GF-D8 (cell line): ENCODE data around the gene CERS1.

Source experiments
- DNase-seq: peaks from one replicate; lab custom pipeline; 2025; lab: John Stamatoyannopoulos, UW

Gene CERS1

GRCh38 chr19:18898607-18899408 is 2.9 kb upstream of the CERS1 start:
- no peak for DNase-seq

GRCh38 chr19:18898081-18898606 is 2.2 kb upstream of the CERS1 start:
- DNase-seq, result no peak

DNA sequence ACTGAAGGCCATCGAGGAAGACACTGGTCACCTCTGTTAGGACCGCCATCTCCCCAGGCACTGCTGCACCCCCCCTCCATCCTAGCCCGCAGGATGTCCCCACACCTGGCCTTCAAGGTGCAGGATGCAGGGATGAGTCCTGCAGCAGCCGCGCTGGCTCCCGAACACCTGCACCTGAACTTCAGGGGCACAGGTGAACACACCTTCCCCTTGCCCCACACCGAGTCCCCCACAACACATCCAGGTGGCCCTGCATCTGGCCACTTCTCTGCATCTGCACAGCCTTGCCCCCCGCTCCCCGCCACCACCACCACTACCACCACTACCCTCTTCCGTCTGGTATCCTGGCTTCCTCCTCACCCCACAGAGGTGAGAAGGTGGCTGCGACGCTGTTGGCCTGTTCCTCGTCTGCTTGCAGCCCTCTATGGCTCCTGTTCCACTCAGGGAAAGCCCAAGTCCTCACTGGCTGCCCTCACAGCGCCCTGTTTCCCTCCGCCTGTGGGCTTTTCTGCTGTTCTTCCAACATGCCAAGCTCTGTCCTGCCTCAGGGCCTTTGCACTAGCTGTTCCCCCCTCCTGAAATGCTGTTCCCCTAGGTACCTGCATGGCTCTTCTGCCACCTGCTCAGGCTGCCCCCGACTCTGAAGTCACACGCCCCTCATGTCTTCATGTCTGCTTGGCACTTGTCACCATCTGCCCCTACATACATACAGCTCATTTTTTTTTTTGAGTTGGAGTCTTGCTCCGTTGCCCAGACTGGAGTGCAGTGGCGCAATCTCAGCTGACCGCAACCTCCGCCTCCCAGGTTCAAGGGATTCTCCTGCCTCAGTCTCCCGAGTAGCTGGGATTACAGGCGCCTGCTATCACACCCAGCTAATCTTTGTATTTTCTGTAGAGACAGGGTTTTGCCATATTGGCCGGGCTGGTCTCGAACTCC is 1.4 kb upstream of the CERS1 start:
- DNase-seq, result no peak

DNA sequence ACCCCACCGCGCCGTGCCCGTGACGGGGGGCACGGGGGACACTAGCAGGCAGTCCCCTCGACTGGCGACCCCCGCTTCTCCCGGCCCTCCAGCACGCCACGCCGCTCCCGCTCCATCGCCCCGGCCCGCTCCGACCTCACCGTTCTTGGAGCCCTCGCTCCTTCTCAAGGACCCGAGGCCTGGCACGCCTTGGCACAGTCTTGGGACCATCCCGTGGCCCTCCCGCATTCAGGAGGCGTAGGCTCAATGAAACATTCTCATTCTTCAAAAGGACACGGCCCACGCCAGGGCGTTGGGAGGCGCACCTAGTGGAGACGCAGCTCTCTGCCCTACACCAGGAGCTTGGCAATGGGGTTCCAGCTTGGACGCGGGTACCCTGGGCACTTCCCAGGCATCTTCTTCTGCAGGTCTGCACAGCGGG is 473 bp upstream of the CERS1 start:
- DNase-seq, result no peak

GRCh38 chr19:18895038-18895823 is 727 bp downstream of the CERS1 start:
- DNase-seq, result peak; percentile 17

DNA sequence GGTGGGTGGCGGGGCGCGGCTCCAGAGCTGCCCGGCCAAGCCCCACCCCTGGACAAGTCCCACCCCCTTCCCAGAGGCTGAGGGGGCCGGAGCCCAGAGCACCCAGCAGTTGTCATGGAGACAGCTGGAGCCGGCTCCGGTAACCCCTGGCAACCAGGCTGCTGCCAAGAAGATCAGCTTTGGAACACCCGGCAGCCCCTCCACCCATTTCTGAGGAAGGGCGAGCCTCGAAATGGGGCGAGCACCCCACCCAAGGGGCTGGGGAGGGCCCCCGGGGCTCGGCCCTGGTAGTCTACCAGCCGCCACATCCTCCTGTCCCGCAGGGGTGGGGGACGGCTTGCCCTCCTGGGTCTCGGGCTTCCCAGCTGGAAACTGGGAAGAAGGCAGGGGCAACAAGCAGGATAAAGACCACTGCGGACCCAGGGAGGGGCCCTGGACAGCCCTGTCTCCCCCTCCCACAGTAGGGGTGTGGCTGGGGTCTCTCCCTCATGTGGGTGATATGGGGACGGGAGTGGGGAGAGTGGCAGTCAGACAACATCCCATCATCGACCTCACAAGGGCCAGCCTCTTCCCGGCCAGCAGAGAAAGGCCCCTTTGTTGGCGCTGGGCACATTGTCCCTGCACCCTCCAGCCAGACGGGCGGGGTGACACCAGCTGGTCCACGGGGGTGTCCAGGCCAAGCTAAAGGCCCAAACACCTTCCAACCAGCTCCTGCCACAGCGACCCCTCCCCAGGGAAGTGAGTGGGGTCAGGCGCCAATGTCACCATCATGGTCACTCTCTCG is 1.5 kb downstream of the CERS1 start:
- DNase-seq, result no peak

DNA sequence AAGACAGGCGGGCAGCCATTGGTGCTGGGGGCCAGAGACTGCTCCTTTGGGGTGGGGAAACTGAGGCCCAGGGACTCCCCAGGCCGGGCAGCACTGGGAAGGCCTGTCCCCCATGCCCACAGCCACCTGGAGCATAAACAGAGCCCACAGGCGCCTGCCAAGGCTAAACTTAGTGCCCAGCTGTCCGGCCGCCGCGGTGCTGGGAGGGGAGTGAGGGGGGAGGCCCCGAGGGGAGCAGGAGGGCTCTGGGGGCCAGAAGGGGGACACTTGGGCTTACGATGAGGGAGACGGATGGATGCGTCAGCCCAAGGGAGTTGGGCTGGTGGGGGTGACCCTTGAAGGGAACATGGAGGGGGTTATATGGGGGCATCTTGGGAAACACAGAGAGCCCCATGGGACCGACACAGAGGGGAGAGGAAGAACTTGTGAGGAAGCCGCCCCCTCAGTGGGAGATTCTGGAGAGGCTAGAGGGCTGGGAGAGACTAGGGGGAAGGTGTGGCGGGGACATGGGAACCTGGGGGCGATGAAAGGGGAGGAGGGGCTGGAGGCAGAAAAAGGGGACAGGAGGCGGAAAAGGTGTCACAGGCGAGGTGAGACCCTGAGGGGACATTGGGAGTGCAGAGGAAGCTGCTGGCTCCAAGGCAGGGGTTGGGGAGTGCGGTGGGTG is 2.2 kb downstream of the CERS1 start:
- no peak for DNase-seq

DNA sequence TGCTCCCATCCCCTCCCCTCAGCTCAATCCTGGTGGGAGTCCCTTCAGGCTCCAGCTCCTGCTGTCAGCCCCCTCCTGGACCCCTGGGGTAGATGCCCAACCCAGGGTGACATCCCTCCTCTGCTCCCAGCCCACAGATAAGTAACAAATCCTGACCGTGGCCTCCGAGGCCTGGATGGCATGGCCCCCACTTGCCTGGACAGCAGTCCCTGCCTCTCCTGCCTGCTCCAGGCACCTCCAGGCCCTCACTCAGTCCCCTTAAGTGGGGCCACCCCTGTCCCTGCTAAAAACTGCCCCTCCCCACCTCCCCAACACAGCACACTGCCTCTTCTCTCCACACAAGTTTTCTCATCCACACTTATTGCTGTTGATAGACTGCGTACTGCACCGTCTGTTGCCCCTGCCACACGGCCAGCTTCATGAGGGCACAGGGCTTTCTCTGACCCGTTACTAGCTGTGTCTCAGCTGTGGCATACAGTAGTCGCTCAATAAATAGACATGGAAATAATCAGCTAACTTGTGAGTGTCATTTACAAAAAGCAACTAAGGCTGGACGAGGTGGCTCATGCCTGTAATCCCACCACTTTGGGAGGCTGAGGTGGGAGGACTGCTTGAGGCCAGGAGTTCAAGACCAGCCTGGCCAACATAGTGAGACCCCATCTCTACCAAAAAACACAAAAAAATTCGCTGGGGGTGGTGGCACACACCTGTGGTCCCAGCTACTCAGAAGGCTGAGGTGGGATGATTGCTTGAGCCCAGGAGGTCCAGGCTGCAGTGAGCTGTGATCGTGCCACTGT is 5.8 kb downstream of the CERS1 start:
- DNase-seq, result no peak

DNA sequence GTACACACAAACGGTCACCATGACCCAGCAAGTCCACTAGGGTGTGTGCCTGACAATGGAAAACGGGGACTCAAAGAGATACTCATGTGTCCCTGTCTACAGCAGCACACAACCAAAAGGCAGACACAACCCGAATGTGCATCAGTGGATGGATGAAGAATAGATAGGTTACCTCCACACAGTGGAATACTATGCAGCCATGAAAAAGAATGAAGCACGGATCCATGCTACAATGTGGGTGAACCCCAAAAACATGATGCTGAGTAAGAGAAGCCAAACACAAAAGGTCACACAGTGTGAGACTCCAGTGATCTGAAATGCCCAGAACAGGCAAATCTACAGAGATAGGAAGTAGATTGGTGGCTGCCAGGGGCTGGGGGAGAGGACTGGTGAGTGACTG is 9.0 kb downstream of the CERS1 start:
- no peak for DNase-seq

DNA sequence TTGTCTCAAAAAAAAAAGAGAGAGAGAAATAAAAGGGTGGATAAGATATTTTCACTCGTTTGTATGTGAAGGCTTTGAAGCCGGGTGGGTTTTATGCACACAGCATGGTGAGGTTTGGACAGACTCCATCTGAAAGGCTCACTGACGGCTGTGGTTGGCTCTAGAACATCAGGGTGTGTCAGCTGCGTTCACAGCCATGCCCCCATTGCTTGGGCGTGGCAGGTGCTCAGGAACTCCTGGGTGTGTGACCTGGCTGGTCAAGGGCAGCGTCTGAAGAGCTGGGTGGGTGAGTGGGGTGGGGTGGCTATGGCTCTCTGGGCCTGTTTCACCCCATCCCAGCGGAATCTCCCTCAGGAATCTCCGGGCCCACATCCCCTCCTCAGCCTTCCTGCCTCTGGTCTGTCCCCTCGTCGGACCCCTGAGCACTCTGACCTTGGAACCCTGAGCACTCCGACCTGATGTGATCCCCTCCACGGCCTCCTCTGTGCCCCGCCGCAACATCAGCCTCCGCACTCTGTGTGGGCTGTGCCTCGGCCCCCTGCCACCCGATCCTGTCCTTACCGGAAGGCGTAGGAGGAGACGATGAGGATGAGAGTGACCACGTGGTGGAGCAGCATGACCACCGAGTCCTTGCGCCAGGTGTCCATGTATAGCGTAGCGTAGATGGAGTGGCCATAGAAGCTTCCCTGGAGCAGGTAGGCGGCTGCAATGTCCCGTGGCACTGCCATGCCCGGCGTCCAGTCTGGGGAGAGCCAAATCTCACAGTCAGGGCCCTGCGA is 12.2 kb downstream of the CERS1 start:
- no peak for DNase-seq

- DNase-seq, result no peak
These were observed 14.5 kb downstream of the CERS1 start for GRCh38 chr19:18881491-18881890.

DNA sequence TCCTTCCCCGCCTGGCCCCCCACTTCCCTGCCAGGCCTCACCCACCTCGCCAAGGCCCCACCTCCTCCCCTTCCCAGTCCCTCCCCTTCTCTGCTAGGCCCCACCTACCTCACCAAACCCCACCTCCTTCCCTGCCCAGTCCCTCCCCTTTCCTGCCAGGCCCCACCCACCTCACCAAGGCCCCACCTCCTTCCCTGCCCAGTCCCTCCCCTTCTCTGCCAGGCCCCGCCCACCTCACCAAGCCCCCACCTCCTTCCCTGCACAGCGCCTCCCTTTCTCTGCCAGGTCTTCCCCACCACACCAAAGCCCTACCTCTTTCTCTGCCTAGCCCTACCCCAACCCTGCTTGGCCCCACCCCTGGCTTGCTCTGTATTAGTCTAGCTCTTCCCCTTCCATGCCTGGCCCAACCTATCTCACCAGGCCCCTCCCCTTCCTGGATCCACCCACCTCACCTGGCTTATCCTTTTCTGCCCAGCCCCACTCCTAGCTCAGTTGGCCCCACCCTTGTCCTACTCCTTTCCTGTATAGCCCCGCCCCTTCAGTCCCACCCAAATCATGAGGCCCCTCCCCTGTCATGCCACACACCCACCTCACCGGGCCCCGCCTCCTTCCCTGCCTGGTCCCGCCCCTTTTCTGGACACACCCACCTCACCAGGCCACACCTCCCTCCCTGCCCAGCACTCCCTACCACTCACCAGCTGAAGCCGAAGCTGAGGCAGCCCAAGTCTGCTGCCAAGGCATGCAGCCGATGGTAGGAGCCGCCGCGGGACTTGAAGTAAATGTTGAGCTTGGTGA is 16.2 kb downstream of the CERS1 start:
- DNase-seq, result no peak

DNA sequence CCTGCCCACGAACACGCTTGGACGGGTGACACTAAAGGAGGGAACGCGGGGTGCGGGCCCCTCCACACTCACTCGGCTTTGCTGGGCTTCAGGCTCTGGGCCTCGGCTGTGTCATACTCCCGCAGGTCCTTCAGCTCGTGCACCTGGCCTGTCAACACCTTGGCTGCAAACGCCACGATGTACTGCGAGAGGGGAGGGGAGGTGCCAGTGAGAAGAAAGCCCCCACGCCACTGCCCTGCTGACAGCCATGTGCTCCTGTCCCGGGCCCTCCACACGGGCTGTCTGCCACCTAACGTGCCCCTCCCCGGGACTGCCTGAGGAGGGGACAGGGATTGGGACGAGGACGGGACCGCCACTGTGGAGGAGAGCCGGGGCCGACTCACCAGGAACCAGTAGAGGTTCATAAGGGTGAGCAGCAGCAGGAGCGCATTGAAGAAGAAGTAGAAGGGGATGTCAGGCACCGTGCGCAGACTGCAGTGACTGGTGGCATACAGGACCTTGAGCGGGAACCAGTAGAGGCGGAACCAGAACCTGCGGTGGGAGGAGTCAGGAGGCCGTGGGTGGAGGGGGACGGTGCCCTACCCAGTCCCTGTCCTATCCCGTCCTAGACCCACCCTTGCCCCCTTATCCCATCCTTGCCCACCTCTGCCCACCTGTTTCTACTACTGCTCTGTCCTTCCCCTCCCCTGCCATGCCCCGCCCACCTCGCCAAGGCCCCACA is 16.9 kb downstream of the CERS1 start:
- DNase-seq, result no peak

- DNase-seq, result no peak
These were observed 17.7 kb downstream of the CERS1 start for GRCh38 chr19:18878058-18878797.

DNA sequence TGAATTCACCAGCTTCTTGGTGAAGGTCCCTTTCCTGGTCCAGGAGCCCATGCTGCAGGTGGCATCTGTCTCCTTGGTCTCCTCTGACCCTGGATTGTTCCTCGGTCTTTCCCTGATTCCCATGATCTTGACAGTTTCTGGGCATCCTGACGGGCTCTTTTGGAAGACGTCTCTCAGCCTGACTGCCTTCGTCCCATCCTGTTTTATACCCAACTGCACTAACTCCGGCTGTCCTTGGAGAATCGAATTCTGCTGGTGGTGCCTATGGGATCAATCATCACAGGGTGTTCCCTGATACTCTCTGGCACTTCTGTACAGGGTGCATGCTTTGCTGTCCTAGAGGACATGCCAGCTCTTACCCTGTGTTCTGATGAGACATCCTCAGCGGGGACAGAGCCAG is 19.1 kb downstream of the CERS1 start:
- no peak for DNase-seq

DNA sequence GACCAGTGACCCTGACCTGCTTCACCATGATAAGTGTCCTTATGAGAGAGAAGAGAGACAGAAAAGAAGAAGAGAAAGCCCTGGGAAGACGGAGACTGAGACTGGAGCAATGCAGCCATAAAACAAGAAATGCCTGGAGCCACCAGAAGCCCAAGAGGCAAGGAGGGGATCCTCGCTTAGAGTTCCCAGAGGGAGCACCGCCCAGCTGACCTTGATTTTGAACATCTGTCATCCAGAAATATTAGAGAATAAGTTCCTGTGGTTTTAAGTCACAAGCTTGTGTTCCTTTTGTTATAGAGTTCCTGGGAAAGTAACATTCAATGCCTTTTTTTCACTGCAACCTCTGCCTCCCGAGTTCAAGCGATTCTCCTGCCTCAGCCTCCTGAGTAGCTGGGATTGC is 20.2 kb downstream of the CERS1 start:
- DNase-seq, result no peak

DNA sequence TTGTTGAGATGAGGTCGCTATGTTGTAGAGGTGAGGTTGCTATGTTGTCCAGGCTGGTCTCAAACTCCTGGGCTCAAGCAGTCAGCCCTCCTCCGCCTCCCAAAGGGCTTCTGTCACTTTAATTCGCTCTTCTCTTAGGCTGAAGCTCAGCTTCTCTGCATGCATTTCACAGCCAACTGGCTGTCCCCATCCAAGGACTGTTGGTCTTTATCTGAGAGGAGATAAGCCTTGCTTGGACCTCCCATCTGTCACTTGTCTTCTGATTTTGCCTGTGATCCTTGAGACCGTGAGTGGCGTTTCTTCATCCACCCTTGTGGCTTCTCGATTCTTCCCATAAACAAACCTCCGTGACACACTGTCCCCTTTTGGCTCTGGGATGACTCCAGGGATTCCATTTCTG is 24.4 kb downstream of the CERS1 start:
- no peak for DNase-seq
